ENCODE data around the gene IQCE. TPM values are rescaled to one million over a fixed set of nuclear protein-coding genes. Genes with fewer than 3 reads are reported as not detected.
"Not testable (repeated sequence)": the region's sequence is repeated elsewhere in the genome, so short reads cannot be mapped to it uniquely, and the experiment has no call there.

The IQCE gene
- total RNA-seq, 2 experiments from 2014 or later, result 8.5 to 10.7 TPM

DNA sequence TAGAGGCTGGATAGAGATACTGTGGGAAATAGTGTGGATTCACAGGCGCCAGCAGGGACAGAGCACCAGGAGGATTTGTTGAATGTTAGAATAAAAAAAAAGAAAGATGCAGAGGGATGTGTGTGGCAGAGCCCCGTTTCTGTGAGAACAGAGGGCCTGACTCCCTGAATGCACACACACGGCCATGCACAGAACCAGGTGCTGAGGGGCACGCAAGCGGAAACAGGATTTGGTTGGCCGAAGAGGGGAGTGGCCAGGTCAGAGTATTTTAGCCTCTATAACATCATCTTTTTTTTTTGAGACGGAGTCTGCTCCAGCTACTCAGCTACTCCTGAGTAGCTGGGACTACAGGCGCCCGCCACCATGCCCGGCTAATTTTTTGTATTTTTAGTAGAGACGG, 21.9 kb downstream of the IQCE start:
- ChIA-PET POLR2A (no interaction called here), CTCF (no interaction called here)
- Mint-ChIP-seq H3K4me3 (no peak overlapping the region), H3K27me3 (no peaks in the 10 kb centered on the region), H3K9me3 (no peaks in the 10 kb centered on the region), H3K4me1 (ENCODE audit: low read depth) (no peaks in the 10 kb centered on the region), H3K27ac (no peak overlapping the region), H3K36me3 (no peaks in the 10 kb centered on the region)
- no peak for DNase-seq
- intact Hi-C loops (cut with micrococcal nuclease), result no loop called here

DNA sequence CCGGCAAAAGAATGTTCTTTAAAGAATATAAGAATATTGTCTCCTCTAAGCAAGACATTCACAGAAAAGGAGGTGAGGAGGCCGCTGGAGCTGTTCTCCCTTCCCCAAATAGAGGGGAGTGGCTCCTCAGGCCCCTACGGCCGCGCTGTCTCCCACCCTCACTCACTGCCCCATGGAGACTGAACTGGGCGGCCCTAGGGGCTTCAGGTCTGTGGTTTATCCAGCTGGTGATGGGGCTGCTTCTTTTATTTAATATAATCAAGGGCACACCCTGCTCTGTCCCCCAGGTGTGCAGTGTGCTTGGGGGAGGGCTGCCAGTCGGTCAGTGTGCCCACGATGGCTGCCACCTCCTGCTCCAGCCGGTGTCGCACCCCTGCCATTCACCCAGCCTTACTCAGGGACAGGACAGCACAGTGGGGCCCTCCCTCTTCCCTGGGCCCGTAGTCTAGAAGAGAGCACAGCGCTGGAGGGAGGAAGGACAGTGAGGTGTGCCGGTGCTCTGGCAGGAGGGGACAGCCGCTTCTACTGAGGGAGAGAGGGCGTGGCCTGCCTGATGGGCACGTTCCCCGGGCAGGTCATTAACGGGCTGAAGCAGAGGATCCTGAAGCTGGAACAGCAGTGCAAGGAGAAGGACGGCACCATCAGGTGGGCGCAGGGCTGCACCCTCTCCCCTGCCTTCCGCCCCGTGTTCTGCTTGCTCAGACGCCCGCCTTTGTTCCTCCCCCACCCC, 23.4 kb downstream of the IQCE start:
- DNase-seq, result no peak
- no peaks in the 10 kb centered on the region for H3K4me1 Mint-ChIP-seq (ENCODE audit: low read depth)
- no peaks in the 10 kb centered on the region for H3K9me3 Mint-ChIP-seq
- H3K4me3 Mint-ChIP-seq, result no peak overlapping the region
- ChIA-PET POLR2A (no interaction called here), CTCF (no interaction called here)
- peaks cover 3% of the 10 kb centered on the region for H3K36me3 Mint-ChIP-seq
- intact Hi-C loops (cut with micrococcal nuclease), result no loop called here
- H3K27ac Mint-ChIP-seq, result no peak overlapping the region
- no peaks in the 10 kb centered on the region for H3K27me3 Mint-ChIP-seq

DNA sequence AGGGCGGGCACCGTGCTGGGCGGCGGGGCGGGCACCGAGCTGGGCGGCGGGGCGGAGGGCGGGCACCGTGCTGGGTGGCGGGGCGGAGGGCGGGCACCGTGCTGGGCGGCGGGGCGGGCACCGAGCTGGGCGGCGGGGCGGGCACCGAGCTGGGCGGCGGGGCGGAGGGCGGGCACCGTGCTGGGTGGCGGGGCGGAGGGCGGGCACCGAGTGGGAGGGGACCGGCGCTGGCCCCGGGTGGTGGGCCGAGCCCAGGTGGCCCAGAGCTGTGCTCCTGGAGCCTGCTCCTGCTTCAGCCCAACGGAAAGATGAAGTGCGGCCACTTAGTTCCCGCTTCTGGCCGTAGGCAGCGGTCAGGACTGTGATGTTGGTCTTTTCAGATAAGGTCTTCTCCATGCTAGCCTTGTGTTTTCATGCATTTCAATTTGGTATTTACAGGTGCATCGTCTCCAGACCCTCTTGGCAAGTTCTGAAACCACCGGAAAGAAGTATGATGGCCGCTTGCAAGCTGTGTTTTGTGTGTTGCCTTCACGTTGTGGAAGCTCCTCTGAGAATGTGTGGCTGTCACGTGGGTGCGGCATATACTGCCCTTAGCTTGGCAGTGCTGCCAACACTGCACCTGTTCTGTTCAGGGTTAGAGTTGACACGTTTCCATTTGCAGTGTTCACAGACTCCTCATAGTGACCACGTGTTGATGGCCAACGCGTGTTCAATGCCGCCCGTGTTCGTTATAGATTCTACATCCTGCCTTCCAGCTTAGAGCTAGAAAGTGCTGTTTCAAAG, 25.2 kb downstream of the IQCE start:
- H3K36me3 Mint-ChIP-seq, result peaks cover 3% of the 10 kb centered on the region
- intact Hi-C loops (cut with micrococcal nuclease), result no loop called here
- no peaks in the 10 kb centered on the region for H3K9me3 Mint-ChIP-seq
- no peak overlapping the region for H3K27ac Mint-ChIP-seq
- no peaks in the 10 kb centered on the region for H3K27me3 Mint-ChIP-seq
- ChIA-PET POLR2A (no interaction called here), CTCF (no interaction called here)
- H3K4me1 Mint-ChIP-seq (ENCODE audit: low read depth), result no peaks in the 10 kb centered on the region
- no peak for DNase-seq
- H3K4me3 Mint-ChIP-seq, result no peak overlapping the region

DNA sequence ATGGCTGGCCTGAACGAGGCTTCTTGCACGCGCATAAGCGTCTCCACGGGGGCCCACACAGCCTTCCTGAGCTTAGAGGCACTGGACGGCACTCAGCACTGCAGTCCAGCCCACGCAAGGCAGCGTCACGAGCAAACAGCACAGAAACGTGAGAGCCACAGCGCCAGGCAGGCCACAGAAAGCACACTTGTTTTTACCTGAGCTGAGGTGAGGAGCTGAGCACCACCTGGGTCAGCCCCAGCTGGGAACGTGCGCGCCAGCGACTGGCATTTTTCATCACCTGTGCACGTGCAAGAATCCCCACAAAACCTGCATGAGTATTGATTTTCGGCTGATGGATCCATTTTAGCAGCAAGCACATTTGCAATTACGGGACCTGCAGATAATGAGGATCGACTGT, 26.7 kb downstream of the IQCE start:
- ChIA-PET POLR2A (no interaction called here), CTCF (no interaction called here)
- intact Hi-C loops (cut with micrococcal nuclease), result no loop called here
- no peaks in the 10 kb centered on the region for H3K4me1 Mint-ChIP-seq (ENCODE audit: low read depth)
- no peak overlapping the region for H3K27ac Mint-ChIP-seq
- H3K36me3 Mint-ChIP-seq, result peaks cover 3% of the 10 kb centered on the region
- no peaks in the 10 kb centered on the region for H3K27me3 Mint-ChIP-seq
- no peak overlapping the region for H3K4me3 Mint-ChIP-seq
- H3K9me3 Mint-ChIP-seq, result no peaks in the 10 kb centered on the region
- DNase-seq, result no peak

DNA sequence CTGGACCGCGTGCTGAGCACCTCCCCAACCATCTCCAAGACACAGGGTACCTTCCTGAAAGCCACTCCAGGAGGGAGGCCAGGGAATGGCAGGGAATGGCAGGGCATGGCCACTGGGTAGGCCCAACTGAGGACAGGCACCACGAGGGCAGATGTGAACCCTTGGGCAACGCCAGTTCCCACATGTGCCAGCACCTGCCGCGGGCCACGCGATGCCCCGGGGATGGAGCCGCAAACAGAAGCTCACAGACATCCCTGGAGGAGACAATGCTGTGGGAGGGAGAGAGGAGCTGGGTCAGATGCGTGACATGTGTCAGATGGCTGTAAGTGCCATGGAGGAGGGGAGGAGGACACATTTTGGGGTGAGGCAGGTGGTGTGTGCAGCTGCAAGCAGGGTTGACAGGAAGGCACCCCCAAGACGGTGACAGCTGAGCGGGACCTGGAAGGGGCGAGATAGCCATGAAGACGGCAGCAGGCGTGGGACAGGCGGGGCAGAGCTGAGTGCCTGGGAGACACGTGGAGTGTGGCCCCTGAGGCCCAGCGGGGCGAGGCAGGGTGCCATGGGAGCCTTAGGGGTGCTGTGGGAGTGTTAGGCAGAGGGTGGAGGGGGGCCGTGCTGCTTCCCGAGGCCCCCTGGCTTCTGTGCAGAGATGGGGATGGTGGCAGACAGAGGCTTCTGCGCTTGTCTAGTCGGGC, 27.7 kb downstream of the IQCE start:
- no peak for DNase-seq
- intact Hi-C loops (cut with micrococcal nuclease), result no loop called here
- Mint-ChIP-seq H3K27me3 (no peaks in the 10 kb centered on the region), H3K27ac (no peak overlapping the region), H3K36me3 (peaks cover 3% of the 10 kb centered on the region), H3K4me3 (no peak overlapping the region), H3K4me1 (ENCODE audit: low read depth) (no peaks in the 10 kb centered on the region), H3K9me3 (no peaks in the 10 kb centered on the region)
- CTCF ChIA-PET, result no interaction called here
- POLR2A ChIA-PET, result no interaction called here

DNA sequence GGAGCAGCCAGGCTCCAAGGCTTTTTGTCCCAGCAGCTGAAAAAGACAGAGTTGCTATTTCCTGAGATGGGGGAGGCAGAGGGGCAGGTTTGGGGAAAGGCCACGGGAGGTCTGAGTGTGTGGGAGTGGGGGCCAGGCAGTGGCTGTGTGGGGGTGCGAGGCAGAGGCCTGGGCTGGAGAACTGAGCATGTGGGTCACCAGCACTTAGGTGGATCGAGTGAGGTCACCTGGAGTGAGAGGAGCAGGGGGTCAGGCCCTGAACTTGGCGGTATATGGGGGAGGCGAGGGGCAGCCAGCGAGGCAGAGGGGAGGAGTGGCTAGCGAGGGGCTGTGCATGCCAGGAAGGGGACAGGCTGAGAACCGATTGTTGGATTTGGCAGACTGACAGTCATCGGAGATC, 28.4 kb downstream of the IQCE start:
- Mint-ChIP-seq H3K36me3 (peaks cover 5% of the 10 kb centered on the region), H3K27me3 (no peaks in the 10 kb centered on the region), H3K4me1 (ENCODE audit: low read depth) (no peaks in the 10 kb centered on the region), H3K27ac (no peak overlapping the region), H3K4me3 (no peak overlapping the region), H3K9me3 (no peaks in the 10 kb centered on the region)
- CTCF ChIA-PET, result no interaction called here
- intact Hi-C loops (cut with micrococcal nuclease), result no loop called here
- POLR2A ChIA-PET, result no interaction called here
- DNase-seq, result no peak

DNA sequence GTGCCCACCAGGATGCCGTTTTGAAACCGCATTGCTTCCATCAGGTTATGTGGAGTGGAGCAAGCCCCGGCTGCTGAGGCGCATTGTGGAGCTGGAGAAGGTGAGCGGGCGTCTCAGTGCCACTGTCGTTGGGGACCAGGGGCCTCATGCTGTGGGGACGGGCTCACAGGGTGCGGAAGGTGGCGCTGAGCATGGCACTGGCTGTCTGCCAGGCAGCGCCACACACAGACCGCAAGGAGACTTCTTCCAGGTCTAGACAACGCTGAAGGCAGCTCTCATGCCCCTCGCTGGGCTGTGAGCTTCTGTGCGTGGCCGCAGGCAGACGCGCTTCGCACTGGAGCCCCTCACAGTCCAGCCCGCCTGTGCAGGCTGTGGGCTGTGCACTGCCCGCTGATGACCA, 29.0 kb downstream of the IQCE start:
- Mint-ChIP-seq H3K9me3 (no peaks in the 10 kb centered on the region), H3K4me3 (no peak overlapping the region), H3K4me1 (ENCODE audit: low read depth) (no peaks in the 10 kb centered on the region), H3K27ac (no peak overlapping the region), H3K36me3 (peaks cover 5% of the 10 kb centered on the region), H3K27me3 (no peaks in the 10 kb centered on the region)
- intact Hi-C loops (cut with micrococcal nuclease), result no loop called here
- DNase-seq, result no peak
- ChIA-PET CTCF (no interaction called here), POLR2A (no interaction called here)

DNA sequence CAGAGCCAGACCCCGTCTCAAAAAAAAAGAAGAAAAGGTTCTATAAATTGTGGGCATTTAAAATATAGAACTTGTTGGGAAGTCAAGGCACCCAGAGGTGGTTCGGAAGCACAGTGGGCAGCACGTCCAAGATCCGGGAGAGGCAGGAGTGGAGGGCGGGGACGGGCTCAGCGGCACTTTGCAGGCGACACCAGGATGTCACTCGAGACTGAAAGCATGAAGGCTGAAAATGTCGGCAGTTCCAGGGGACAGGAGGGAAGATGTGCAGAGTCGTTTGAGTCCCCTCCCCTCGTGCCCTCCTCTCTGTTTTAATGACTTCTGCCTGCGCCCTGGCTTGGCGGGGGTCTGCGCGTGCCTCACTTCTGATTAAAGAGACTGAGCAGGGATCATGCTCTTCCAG, 30.6 kb downstream of the IQCE start:
- Mint-ChIP-seq H3K4me3 (no peak overlapping the region), H3K4me1 (ENCODE audit: low read depth) (no peaks in the 10 kb centered on the region), H3K36me3 (peaks cover 5% of the 10 kb centered on the region), H3K27ac (no peak overlapping the region), H3K27me3 (no peaks in the 10 kb centered on the region), H3K9me3 (no peaks in the 10 kb centered on the region)
- CTCF ChIA-PET, result interaction anchor here (1.1 kb wide), 1 partner anchor 158 kb away, joined by 3 read pairs; no protein-coding TSS in a partner anchor
- intact Hi-C loops (cut with micrococcal nuclease), result no loop called here
- POLR2A ChIA-PET, result no interaction called here
- DNase-seq, result no peak

DNA sequence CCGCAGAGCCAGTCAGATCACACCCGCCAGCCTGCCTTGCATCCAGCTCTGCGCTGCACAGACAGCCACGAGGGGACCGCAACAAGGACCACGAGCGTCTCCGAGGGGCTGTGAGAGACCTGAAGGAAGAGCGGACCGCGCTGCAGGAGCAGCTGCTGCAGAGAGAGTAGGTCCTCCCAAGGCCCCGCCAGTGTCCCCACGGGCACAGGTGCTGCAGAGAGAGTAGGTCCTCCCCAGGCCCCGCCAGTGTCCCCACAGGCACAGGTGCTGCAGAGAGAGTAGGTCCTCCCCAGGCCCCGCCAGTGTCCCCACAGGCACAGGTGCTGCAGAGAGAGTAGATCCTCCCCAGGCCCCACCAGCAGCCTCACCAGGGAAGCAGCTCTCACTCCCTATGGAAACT, 31.2 kb downstream of the IQCE start:
- not testable (repeated sequence) for H3K4me3 Mint-ChIP-seq

DNA sequence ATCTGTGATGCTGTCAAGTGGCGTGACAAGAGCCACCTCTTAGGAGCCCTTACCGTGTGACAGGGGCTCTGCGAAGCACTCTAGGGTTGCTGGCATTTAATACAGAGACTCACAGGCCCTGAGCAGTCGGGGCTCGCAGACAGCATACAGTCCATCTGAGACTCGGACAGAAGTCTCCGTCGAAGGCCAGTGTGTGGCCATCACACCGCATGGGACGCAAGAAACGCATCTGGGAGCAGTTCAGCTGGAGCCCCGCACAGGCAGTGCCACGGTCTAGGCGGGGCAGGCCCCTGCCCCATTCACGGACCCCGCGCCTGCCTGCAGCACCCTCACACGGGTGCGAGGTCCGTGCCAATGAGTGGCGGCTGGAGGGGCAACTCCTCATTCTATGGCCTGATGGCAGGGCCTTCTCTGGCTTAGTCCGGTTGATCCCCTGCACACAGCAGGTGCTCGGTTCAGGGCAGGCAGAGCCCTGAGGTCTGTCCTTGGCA, 33.6 kb downstream of the IQCE start:
- no peaks in the 10 kb centered on the region for H3K27me3 Mint-ChIP-seq
- intact Hi-C loops (cut with micrococcal nuclease), result no loop called here
- H3K9me3 Mint-ChIP-seq, result no peaks in the 10 kb centered on the region
- POLR2A ChIA-PET, result no interaction called here
- CTCF ChIA-PET, result no interaction called here
- DNase-seq, result no peak
- no peaks in the 10 kb centered on the region for H3K4me1 Mint-ChIP-seq (ENCODE audit: low read depth)
- H3K36me3 Mint-ChIP-seq, result peaks cover 5% of the 10 kb centered on the region
- H3K27ac Mint-ChIP-seq, result no peak overlapping the region
- H3K4me3 Mint-ChIP-seq, result no peak overlapping the region

More for the DNA sequence above, 31.2 kb downstream of the IQCE start:
- CTCF ChIA-PET; H3K4me1 Mint-ChIP-seq (ENCODE audit: low read depth); H3K9me3 Mint-ChIP-seq; intact Hi-C loops (cut with micrococcal nuclease); DNase-seq; H3K27ac Mint-ChIP-seq; H3K27me3 Mint-ChIP-seq; H3K36me3 Mint-ChIP-seq; POLR2A ChIA-PET: not testable (repeated sequence)

DNA sequence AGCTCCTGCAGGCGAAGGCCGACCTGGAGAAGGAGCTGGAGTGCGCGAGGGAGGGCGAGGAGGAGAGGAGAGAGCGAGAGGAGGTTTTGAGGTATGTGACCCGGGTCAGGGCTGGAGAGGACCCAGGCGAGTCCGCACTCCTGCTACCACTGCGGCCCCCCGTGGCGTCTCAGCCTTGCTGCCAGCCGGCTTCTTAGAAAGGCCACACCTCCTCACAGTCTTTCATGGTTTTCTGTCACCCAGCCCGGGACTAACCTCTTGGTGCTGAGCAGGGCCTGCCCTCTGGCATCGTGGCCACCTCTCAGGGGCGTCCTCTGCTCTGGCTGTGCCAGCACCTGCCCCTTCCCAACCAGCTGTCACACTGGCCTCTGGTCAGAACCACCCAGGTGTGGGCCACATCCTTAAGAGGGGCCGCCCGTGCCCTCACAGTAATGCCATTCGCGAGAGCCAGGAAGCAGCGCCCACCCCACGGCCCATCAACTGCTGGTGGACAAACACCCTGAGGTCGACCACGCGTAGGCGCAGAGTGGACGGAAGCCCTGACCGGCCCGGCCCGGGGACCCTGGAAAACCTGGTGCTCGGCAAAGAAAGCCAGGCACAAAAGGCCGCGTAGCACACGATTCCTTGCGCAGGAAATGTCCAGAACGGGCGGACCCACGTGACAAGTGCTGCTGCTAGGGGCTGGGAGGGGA, 34.4 kb downstream of the IQCE start:
- intact Hi-C loops (cut with micrococcal nuclease), result no loop called here
- H3K36me3 Mint-ChIP-seq, result peaks cover 5% of the 10 kb centered on the region
- CTCF ChIA-PET, result no interaction called here
- POLR2A ChIA-PET, result no interaction called here
- H3K9me3 Mint-ChIP-seq, result no peaks in the 10 kb centered on the region
- no peaks in the 10 kb centered on the region for H3K4me1 Mint-ChIP-seq (ENCODE audit: low read depth)
- no peak overlapping the region for H3K27ac Mint-ChIP-seq
- no peaks in the 10 kb centered on the region for H3K27me3 Mint-ChIP-seq
- H3K4me3 Mint-ChIP-seq, result no peak overlapping the region
- DNase-seq, result no peak

DNA sequence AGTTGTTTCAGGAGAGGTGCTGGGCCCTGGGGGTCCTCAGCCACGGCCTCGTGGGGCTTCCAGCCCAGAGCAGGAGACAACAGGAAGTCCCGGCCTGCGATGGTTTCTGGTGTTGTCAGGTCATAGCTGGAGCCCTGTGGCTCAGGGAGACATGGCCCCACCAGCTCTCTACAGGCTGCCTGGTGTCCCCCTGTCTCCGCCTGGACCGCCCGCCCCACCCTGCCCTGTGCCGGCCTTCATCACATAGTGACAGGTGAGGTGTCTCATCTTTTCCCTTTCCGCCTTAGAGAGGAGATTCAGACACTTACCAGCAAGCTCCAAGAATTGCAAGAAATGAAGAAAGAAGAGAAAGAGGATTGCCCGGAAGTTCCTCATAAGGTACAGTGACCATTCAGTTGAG, 35.8 kb downstream of the IQCE start:
- Mint-ChIP-seq H3K27ac (no peak overlapping the region), H3K36me3 (peaks cover 8% of the 10 kb centered on the region), H3K27me3 (no peaks in the 10 kb centered on the region), H3K9me3 (no peaks in the 10 kb centered on the region), H3K4me1 (ENCODE audit: low read depth) (no peaks in the 10 kb centered on the region), H3K4me3 (no peak overlapping the region)
- CTCF ChIA-PET, result no interaction called here
- POLR2A ChIA-PET, result no interaction called here
- no peak for DNase-seq
- intact Hi-C loops (cut with micrococcal nuclease), result no loop called here
